Adrenal gland (tissue), 12 donors: Measurements from ENCODE around the gene PARVB. TPM values are rescaled to one million over a fixed set of nuclear protein-coding genes. Genes with fewer than 3 reads are reported as not detected.
A peak's percentile ranks its signal among the peaks of the same experiment; 100 is the strongest.

Source experiments
- DNase-seq, 7 donors: peaks; one replicate each; pipeline ENCODE4 v3.0.0-alpha.2; 2019 to 2020
- H3K27ac ChIP-seq, 5 donors: fragments of 200-600 bp; sonication (generic) in 4 of 5; 1 replicate in 3 of 5; 2 replicates in 2 of 5; pipeline versions ENCODE4 v1.5.1 to v1.8.0; 2016 to 2020; ENCODE audit warnings: mild to moderate bottlenecking in 1 of 5
- H3K27me3 ChIP-seq: fragments of 200-600 bp; 2 replicates; pipeline ENCODE4 v1.8.0; 2021
- H3K36me3 ChIP-seq, 2 donors: fragments of 200-600 bp; replicated peaks in 1 of 2; 1 replicate in 1 of 2; 2 replicates in 1 of 2; pipeline versions ENCODE4 v1.5.1 to v1.8.0; 2018 to 2022
- H3K4me1 ChIP-seq, 2 donors: fragments of 200-600 bp; replicated peaks in 1 of 2; 1 replicate in 1 of 2; 2 replicates in 1 of 2; pipeline versions ENCODE4 v1.5.1 to v1.8.0; 2018 to 2021
- H3K4me3 ChIP-seq, 4 donors: fragments of 200-600 bp; sonication (generic) in 3 of 4; one replicate each; pipeline ENCODE4 v1.5.1; 2016 to 2018
- H3K9me3 ChIP-seq, 3 donors: fragments of 200-600 bp; sonication (generic) in 1 of 3; replicated peaks in 1 of 3; 1 replicate in 2 of 3; 2 replicates in 1 of 3; pipeline versions ENCODE4 v1.5.1 to v1.8.0; 2016 to 2021
- POLR2A ChIP-seq, 2 donors: fragments of 450-650 bp; IDR thresholded peaks; one replicate each; pipeline ENCODE4 v1.6.1; 2017; ENCODE audit warnings: antibody characterized with exemption in 2 of 2, mild to moderate bottlenecking in 2 of 2, moderate library complexity in 1 of 2
- WGBS, 4 donors: extraction: QIAGEN DNeasy Blood & Tissue Kit in 2 of 4; methylation state at CpG; one replicate each; pipeline versions ENCODE4 v1.1.5 to v1.1.7; 2013 to 2017; 5-methylcytosine and 5-hydroxymethylcytosine counted together
- intact Hi-C, 2 donors: fragments of 100-400 bp; cut with DNase I; formaldehyde crosslinking; loops; one replicate each; pipeline versions ENCODE4 v1.14.1 to v1.15.0; 2022 to 2023
- polyA plus RNA-seq, 3 donors: library from polyadenylated mRNA; stranded (reverse); fragments of 200-250 nt in 2 of 3; fragments of 350-450 nt in 1 of 3; fragmentation: Illumina TruSeq in 1 of 3; extraction: RNeasy Lipid Tissue Mini Kit (QIAGEN cat#74804) in 1 of 3; gene quantifications; one replicate each; pipeline ENCODE4 v1.2.3, GENCODE V29; 2013 to 2014
- total RNA-seq, 9 donors: library from RNA; depleted of rRNA in 4 of 9; stranded (reverse); fragments of >200 nt in 4 of 9; fragments of 120-200 nt in 1 of 9; fragmentation: NEBNext Ultra II Directional in 1 of 9; extraction: Animal tissue kit (Norgen Biotek cat#: 25700) in 1 of 9; gene quantifications; one replicate each; pipeline versions ENCODE4 v1.1.0 to v1.2.4, GENCODE V29; 2013 to 2023
- TF ChIP-seq, protein P1 (sequence below), 6 experiments: fragments of 450-650 bp in 4 of 6; fragments of 200-600 bp in 2 of 6; sonication (generic) in 1 of 6; IDR thresholded peaks; 1 replicate in 5 of 6; 2 replicates in 1 of 6; pipeline versions ENCODE4 v1.5.1 to v1.8.0; 2016 to 2021; ENCODE audit warnings: antibody characterized with exemption in 6 of 6, mild to moderate bottlenecking in 2 of 6, moderate library complexity in 1 of 6
- donor health status: healthy with polysubstance abuse.
- donor health status: Bipolar disorder and iron deficiency.
- donor health status: DM: yes; HTN: yes; CAD: no.
- donor health status: DM: no; HTN: no; CAD: no.
- donor health status: DM: no; HTN: no; CAD: no.
- donor health status: DM: yes; HTN: yes; CAD: no.

Gene PARVB
- total and polyA plus RNA-seq, 12 donors, result 16.9 to 77.6 (median 45.9) TPM

DNA sequence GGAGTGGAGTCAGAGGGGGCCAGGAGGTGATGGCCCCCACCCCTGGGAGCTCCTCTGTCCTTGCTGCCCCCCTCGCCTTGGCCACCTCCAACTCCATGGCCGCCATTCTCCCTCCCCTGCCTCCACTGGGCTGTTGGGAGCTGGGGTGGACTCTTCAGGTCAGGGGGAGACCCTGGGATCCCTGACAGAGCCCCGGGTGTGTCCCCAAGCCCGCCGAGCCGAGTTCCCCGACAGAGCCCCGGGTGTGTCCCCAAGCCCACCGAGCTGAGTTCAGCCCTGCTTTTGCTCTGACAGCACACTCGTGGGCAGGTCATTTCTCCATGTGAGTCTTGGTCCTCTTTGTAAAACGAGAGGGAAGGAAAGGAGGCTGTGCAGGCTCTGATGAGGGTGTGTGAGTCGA lies 143.4 kb downstream of the PARVB start:
- Histone ChIP-seq H3K4me1 (no peaks in the 10 kb centered on the region), H3K9me3 (no peaks in the 10 kb centered on the region), H3K27ac (no peak overlapping the region), H3K27me3 (no peaks in the 10 kb centered on the region), H3K36me3 (no peaks in the 10 kb centered on the region), H3K4me3 (no peak overlapping the region)
- intact Hi-C loops, result no loop called here
- no peak for TF ChIP-seq POLR2A (IDR thresholded peaks at IDR 0.05)
- TF ChIP-seq, protein P1, sequence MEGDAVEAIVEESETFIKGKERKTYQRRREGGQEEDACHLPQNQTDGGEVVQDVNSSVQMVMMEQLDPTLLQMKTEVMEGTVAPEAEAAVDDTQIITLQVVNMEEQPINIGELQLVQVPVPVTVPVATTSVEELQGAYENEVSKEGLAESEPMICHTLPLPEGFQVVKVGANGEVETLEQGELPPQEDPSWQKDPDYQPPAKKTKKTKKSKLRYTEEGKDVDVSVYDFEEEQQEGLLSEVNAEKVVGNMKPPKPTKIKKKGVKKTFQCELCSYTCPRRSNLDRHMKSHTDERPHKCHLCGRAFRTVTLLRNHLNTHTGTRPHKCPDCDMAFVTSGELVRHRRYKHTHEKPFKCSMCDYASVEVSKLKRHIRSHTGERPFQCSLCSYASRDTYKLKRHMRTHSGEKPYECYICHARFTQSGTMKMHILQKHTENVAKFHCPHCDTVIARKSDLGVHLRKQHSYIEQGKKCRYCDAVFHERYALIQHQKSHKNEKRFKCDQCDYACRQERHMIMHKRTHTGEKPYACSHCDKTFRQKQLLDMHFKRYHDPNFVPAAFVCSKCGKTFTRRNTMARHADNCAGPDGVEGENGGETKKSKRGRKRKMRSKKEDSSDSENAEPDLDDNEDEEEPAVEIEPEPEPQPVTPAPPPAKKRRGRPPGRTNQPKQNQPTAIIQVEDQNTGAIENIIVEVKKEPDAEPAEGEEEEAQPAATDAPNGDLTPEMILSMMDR (IDR thresholded peaks at IDR 0.05), result no peak
- WGBS, 4 donors, result 78 to 100% (median 86%) methylated on average over 1 to 12 of the region's 12 CpGs
- DNase-seq, result no peak

DNA sequence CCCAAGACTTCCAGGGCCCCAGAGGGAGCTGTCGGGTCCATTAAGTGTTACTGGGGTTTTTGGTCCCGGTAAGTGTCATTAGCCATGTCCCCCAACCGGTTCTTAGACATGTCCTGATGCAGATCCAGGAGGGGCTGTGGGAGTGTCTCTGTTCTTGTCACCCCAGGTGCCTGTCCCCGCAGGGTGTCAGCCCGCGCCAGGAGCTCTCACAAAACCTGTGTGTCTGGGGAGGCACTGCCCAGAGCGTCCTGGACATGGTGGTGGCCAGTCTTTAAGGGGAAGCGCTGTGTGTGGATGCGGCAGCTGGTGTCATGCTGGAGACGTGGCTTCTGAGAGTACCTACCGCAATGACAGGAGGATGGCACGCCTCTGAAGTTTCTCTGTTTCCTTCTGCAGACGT lies 144.1 kb downstream of the PARVB start:
- 85 to 97% (median 92%) methylated on average over 13 of the region's 13 CpGs for WGBS, 4 donors
- Histone ChIP-seq H3K27ac (no peak overlapping the region), H3K4me1 (no peaks in the 10 kb centered on the region), H3K4me3 (no peak overlapping the region), H3K9me3 (no peaks in the 10 kb centered on the region), H3K36me3 (no peaks in the 10 kb centered on the region), H3K27me3 (no peaks in the 10 kb centered on the region)
- TF ChIP-seq, protein P1 (IDR thresholded peaks at IDR 0.05), result no peak
- TF ChIP-seq POLR2A (IDR thresholded peaks at IDR 0.05), result no peak
- intact Hi-C loops, result no loop called here
- no peak for DNase-seq

DNA sequence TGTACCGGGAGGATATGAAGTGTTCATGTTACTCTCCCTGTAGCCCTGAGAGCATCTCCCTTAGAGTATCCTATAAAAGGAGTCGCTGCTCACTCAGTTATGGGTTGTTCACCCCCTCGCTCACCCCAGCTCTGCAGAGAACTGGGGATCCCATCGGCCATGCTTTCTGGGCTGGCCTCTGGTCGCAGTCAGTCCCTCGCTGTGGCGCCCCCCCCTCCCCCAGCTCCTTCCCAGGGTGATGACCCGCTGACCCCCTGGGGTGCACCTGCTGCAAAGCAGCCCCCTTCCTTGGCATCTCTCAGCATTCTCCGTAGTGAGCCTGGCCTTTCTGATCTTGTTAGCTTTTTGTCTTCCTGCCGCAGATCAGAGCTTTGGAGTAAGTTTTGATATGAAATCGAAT lies 146.4 kb downstream of the PARVB start:
- no peaks in the 10 kb centered on the region for H3K4me1 ChIP-seq
- no peak overlapping the region for H3K27ac ChIP-seq
- 83 to 88% (median 88%) methylated on average over 10 to 11 of the region's 11 CpGs for whole genome bisulfite sequencing, 4 donors
- H3K4me3 ChIP-seq, result no peak overlapping the region
- H3K36me3 ChIP-seq, result no peaks in the 10 kb centered on the region
- intact Hi-C loops, result no loop called here
- TF ChIP-seq, protein P1 (IDR thresholded peaks at IDR 0.05), result no peak
- no peak for TF ChIP-seq POLR2A (IDR thresholded peaks at IDR 0.05)
- H3K9me3 ChIP-seq, result no peaks in the 10 kb centered on the region
- no peaks in the 10 kb centered on the region for H3K27me3 ChIP-seq
- DNase-seq, result no peak

DNA sequence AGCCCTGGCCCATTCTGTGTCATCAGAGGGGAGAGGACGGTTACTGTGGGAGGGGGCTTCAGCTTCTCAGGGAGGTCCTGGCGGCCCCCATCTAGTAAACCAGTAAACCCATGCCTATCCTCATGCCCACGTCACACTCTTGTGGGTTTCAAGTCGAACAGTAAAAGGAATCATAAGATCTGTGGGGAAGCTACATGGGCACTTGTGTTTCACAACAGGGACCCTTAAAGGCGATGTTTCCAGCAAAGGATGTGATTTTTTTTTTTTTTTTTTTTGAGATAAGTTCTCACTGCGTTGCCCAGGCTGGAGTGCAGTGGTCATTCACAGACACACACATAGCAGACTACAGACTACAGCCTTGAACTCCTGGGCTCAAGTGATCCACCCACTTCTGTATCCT lies 147.5 kb downstream of the PARVB start:
- Histone ChIP-seq H3K27ac (peak overlapping the region in 1 of 5 donors; percentile 75), H3K36me3 (no peaks in the 10 kb centered on the region), H3K4me1 (no peaks in the 10 kb centered on the region), H3K4me3 (no peak overlapping the region), H3K9me3 (no peaks in the 10 kb centered on the region), H3K27me3 (no peaks in the 10 kb centered on the region)
- 79 to 84% (median 81%) methylated on average over 6 of the region's 6 CpGs for WGBS, 4 donors
- intact Hi-C loops, result no loop called here
- peak in 1 of 7 donors; percentile 42 for DNase-seq
- TF ChIP-seq POLR2A (IDR thresholded peaks at IDR 0.05), result no peak
- TF ChIP-seq, protein P1 (IDR thresholded peaks at IDR 0.05), result no peak
